Fibroblast of lung (primary cell): ENCODE measurements around the gene DHX58.

Experiments used
- EZH2 ChIP-seq: IDR thresholded peaks from 2 replicates; pipeline ENCODE4 v1.5.1; 2012; ENCODE audit warnings: low read length, control low read depth, mild to moderate bottlenecking; ENCODE audit errors: missing control alignments
- TF ChIP-seq, protein P1 (sequence below), 2 donors: IDR thresholded peaks in 1 of 2; conservative IDR thresholded peaks in 1 of 2; 1 replicate in 1 of 2; 2 replicates in 1 of 2; pipeline ENCODE4 v1.5.1; 2011 to 2012; ENCODE audit warnings: low read length in 2 of 2, control low read depth in 1 of 2, inconsistent platforms in 1 of 2, low read depth in 1 of 2, mild to moderate bottlenecking in 1 of 2

DNA sequence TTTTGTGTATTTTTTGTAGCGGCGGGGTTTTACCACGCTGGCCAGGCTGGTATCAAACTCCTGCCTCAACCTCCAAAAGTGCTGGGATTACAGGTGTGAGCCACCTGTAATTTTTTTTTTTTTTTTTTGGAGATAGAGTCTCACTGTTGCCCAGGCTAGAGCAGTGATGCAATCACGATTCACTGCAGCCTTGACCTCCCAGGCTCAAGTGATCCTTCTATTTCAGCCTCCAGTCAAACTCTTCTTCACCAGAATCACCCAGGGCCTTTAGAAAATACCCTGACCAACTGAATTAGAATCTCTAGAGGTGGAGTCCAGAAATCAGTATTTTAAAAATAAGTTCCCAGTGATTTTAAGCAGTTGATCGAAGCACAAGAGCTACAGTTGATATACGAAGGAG is 22.6 kb upstream of the DHX58 start:
- TF ChIP-seq, protein P1, sequence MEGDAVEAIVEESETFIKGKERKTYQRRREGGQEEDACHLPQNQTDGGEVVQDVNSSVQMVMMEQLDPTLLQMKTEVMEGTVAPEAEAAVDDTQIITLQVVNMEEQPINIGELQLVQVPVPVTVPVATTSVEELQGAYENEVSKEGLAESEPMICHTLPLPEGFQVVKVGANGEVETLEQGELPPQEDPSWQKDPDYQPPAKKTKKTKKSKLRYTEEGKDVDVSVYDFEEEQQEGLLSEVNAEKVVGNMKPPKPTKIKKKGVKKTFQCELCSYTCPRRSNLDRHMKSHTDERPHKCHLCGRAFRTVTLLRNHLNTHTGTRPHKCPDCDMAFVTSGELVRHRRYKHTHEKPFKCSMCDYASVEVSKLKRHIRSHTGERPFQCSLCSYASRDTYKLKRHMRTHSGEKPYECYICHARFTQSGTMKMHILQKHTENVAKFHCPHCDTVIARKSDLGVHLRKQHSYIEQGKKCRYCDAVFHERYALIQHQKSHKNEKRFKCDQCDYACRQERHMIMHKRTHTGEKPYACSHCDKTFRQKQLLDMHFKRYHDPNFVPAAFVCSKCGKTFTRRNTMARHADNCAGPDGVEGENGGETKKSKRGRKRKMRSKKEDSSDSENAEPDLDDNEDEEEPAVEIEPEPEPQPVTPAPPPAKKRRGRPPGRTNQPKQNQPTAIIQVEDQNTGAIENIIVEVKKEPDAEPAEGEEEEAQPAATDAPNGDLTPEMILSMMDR (conservative IDR thresholded peaks at IDR 0.05 in 1 of 2, IDR thresholded peaks at IDR 0.05 in 1 of 2; ENCODE audit: low read depth in 1 of 2, low read length in 2 of 2), result no peak
- TF ChIP-seq EZH2, result no peak
